Astrocyte (in vitro differentiated cells and primary cell): ENCODE results near the gene ANO4. TPM values are rescaled to one million over a fixed set of nuclear protein-coding genes. Genes with fewer than 3 reads are reported as not detected.

Experiments used
- DNase-seq: peaks from one replicate; pipeline ENCODE4 v3.0.0-alpha.2; 2010; ENCODE audit warnings: low read depth
- FAIRE-seq: peaks from 2 replicates; lab custom pipeline; 2011; peaks lifted over from hg19 to GRCh38; lab: Jason Lieb, UNC
- H2AFZ ChIP-seq: 2 replicates; pipeline ENCODE4 v1.6.0; 2012; ENCODE audit warnings: low read depth, low read length, inconsistent platforms
- H3K27ac ChIP-seq: 2 replicates; pipeline ENCODE4 v1.5.1; 2011; ENCODE audit warnings: low read depth, low read length, inconsistent platforms
- H3K27me3 ChIP-seq: 2 replicates; pipeline ENCODE4 v1.6.0; 2011; ENCODE audit warnings: low read length, inconsistent platforms; ENCODE audit not compliant: insufficient read depth
- H3K36me3 ChIP-seq: 2 replicates; pipeline ENCODE4 v1.5.1; 2011; ENCODE audit warnings: low read length, inconsistent platforms; ENCODE audit not compliant: insufficient read depth
- H3K4me1 ChIP-seq: 2 replicates; pipeline ENCODE4 v1.5.1; 2011; ENCODE audit warnings: low read length, inconsistent platforms; ENCODE audit not compliant: insufficient read depth
- H3K4me2 ChIP-seq: 2 replicates; pipeline ENCODE4 v1.6.0; 2012; ENCODE audit warnings: low read length, inconsistent platforms
- H3K4me3 ChIP-seq: 2 replicates; pipeline ENCODE4 v1.5.1; 2011; ENCODE audit warnings: low read depth, mild to moderate bottlenecking, low read length, inconsistent platforms; ENCODE audit not compliant: insufficient read depth
- H3K79me2 ChIP-seq: 2 replicates; pipeline ENCODE4 v1.6.0; 2012; ENCODE audit warnings: mild to moderate bottlenecking, low read length, inconsistent platforms; ENCODE audit not compliant: insufficient read depth
- H3K9ac ChIP-seq: 2 replicates; pipeline ENCODE4 v1.6.0; 2012; ENCODE audit warnings: mild to moderate bottlenecking, low read length, inconsistent platforms
- H3K9me3 ChIP-seq: 2 replicates; pipeline ENCODE4 v1.5.1; 2012; ENCODE audit warnings: low read depth, mild to moderate bottlenecking, low read length, inconsistent platforms; ENCODE audit not compliant: insufficient read depth
- H4K20me1 ChIP-seq: 2 replicates; pipeline ENCODE4 v1.6.0; 2012; ENCODE audit warnings: low read length, inconsistent platforms; ENCODE audit not compliant: insufficient read depth
- H3K27ac Mint-ChIP-seq: one replicate; pipeline ENCODE4 v1.8.0; 2021; ENCODE audit warnings: mild to moderate bottlenecking, mixed read lengths; ENCODE audit not compliant: unreplicated experiment
- H3K27me3 Mint-ChIP-seq: one replicate; pipeline ENCODE4 v1.8.0; 2021; ENCODE audit warnings: low read depth, mixed read lengths; ENCODE audit not compliant: unreplicated experiment
- H3K36me3 Mint-ChIP-seq: one replicate; pipeline ENCODE4 v1.8.0; 2021; ENCODE audit warnings: low read depth, mixed read lengths; ENCODE audit not compliant: unreplicated experiment
- H3K4me1 Mint-ChIP-seq: one replicate; pipeline ENCODE4 v1.8.0; 2021; ENCODE audit warnings: low read depth, mixed read lengths; ENCODE audit not compliant: unreplicated experiment
- H3K4me3 Mint-ChIP-seq: one replicate; pipeline ENCODE4 v1.8.0; 2021; ENCODE audit warnings: mild to moderate bottlenecking, moderate library complexity, mixed read lengths; ENCODE audit not compliant: unreplicated experiment
- H3K9me3 Mint-ChIP-seq: one replicate; pipeline ENCODE4 v1.8.0; 2021; ENCODE audit warnings: mild to moderate bottlenecking, mixed read lengths; ENCODE audit not compliant: unreplicated experiment
- EZH2 ChIP-seq: IDR thresholded peaks from 2 replicates; pipeline ENCODE4 v1.6.1; 2012; ENCODE audit warnings: mild to moderate bottlenecking, low read length, inconsistent platforms; ENCODE audit not compliant: insufficient read depth
- total RNA-seq: library from RNA; stranded (reverse); gene quantifications from 2 replicates; pipeline ENCODE4 v1.2.1, GENCODE V29; 2021
- TF ChIP-seq, protein P1 (sequence below): IDR thresholded peaks from 2 replicates; pipeline ENCODE4 v1.5.1; 2011; ENCODE audit warnings: low read depth, mild to moderate bottlenecking, inconsistent platforms, low read length, moderate library complexity; ENCODE audit not compliant: insufficient read depth

Gene ANO4
- total RNA-seq, 1 donor from 2014 or later: 41.3 TPM

DNA sequence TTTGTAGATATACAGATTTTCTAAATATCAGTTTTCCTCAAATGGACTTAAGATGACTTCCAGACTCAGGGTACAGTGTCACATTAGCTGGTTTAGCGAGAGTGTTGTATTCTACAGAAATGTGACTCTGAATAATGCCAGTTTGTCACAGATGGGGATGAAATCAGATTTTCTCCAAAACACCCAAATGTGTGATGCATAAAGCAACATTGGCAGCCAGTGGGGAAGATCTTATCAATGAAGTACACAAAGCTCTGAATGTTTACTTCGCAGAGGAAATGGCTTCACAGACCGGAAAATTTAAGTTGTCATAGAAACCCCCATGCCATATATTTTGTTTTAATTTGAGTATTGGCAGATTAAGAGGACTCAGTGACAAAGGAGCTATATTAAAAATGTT is 29.9 kb downstream of the ANO4 start:
- Histone ChIP-seq H3K4me2 (peak overlapping the region; percentile 28), H3K79me2 (no peaks in the 10 kb centered on the region), H2AFZ (no peak overlapping the region), H3K27ac (no peak overlapping the region), H3K9ac (no peak overlapping the region), H3K4me3 (no peak overlapping the region), H4K20me1 (peaks cover 3% of the 10 kb centered on the region), H3K4me1 (peaks cover 10% of the 10 kb centered on the region), H3K36me3 (no peaks in the 10 kb centered on the region), H3K27me3 (no peaks in the 10 kb centered on the region), H3K9me3 (no peaks in the 10 kb centered on the region)
- peaks cover 44% of the 10 kb centered on the region for H3K4me1 Mint-ChIP-seq
- TF ChIP-seq EZH2: no peak
- TF ChIP-seq, protein P1, sequence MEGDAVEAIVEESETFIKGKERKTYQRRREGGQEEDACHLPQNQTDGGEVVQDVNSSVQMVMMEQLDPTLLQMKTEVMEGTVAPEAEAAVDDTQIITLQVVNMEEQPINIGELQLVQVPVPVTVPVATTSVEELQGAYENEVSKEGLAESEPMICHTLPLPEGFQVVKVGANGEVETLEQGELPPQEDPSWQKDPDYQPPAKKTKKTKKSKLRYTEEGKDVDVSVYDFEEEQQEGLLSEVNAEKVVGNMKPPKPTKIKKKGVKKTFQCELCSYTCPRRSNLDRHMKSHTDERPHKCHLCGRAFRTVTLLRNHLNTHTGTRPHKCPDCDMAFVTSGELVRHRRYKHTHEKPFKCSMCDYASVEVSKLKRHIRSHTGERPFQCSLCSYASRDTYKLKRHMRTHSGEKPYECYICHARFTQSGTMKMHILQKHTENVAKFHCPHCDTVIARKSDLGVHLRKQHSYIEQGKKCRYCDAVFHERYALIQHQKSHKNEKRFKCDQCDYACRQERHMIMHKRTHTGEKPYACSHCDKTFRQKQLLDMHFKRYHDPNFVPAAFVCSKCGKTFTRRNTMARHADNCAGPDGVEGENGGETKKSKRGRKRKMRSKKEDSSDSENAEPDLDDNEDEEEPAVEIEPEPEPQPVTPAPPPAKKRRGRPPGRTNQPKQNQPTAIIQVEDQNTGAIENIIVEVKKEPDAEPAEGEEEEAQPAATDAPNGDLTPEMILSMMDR: no peak
- no peaks in the 10 kb centered on the region for H3K9me3 Mint-ChIP-seq
- no peak overlapping the region for H3K27ac Mint-ChIP-seq
- H3K4me3 Mint-ChIP-seq: no peak overlapping the region
- FAIRE-seq (no peak), DNase-seq (no peak)
- H3K27me3 Mint-ChIP-seq: no peaks in the 10 kb centered on the region
- H3K36me3 Mint-ChIP-seq: no peaks in the 10 kb centered on the region

DNA sequence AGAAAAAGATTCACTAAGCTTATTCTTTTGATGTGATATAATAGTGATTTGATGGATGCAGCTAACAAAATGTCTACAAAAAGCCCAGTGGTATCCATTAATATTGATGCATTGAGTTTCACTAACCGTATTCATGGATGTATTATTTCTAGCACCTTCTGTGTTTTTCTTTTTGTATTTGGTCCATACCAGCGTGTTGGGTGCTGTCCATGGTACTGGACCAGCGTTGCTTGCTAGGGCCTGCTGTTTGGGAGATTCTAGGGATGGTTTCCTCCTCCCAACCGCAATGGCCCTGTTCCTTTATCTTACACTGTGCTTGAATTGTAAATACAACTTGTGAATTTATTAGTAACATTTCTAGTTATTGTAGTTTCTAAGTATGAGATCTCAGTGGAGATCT is 31.7 kb downstream of the ANO4 start:
- Histone ChIP-seq H3K27me3 (no peaks in the 10 kb centered on the region), H3K27ac (no peak overlapping the region), H3K4me3 (no peak overlapping the region), H3K4me1 (peaks cover 10% of the 10 kb centered on the region), H3K4me2 (no peak overlapping the region), H2AFZ (no peak overlapping the region), H4K20me1 (peaks cover 3% of the 10 kb centered on the region), H3K9ac (no peak overlapping the region), H3K36me3 (no peaks in the 10 kb centered on the region), H3K9me3 (no peaks in the 10 kb centered on the region), H3K79me2 (no peaks in the 10 kb centered on the region)
- TF ChIP-seq EZH2: no peak
- TF ChIP-seq, protein P1: no peak
- no peak overlapping the region for H3K27ac Mint-ChIP-seq
- peaks cover 46% of the 10 kb centered on the region for H3K4me1 Mint-ChIP-seq
- H3K36me3 Mint-ChIP-seq: no peaks in the 10 kb centered on the region
- no peak overlapping the region for H3K4me3 Mint-ChIP-seq
- no peaks in the 10 kb centered on the region for H3K9me3 Mint-ChIP-seq
- no peaks in the 10 kb centered on the region for H3K27me3 Mint-ChIP-seq
- DNase-seq (peak; percentile 37), FAIRE-seq (no peak)

DNA sequence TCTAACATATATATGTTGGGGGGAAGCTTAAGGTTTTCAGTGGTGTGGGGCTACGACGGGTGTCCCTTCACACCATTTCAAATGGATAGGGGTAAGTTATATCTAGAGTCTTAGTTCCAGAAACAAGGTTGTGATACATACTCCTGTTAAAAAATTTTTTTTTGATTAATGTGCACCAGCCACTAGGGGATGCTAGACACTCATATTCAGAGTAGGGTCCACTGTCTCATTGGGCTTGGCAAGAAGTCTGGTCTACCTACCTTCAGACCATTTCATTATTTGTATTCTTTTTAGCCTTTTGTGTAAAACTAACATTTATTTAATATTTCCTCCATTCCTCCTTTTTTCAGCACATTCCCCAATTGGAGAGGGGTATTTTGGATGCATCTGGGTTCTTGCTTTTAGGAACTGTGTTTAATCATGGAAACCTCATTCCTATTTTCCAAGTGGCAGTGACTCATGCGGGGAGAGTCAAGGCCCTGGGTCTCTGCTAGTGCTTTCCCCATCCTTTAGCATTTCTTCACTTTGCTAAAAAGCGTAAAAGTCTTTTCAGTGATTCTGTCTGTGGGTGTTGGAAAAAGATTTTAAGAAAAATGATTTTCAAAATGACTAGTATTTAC is 33.4 kb downstream of the ANO4 start:
- FAIRE-seq (peak; percentile 32), DNase-seq (peak; percentile 31)
- no peak overlapping the region for H3K4me3 Mint-ChIP-seq
- Histone ChIP-seq H3K4me2 (no peak overlapping the region), H3K27ac (no peak overlapping the region), H3K36me3 (no peaks in the 10 kb centered on the region), H3K9ac (no peak overlapping the region), H4K20me1 (peaks cover 3% of the 10 kb centered on the region), H3K9me3 (no peaks in the 10 kb centered on the region), H3K27me3 (no peaks in the 10 kb centered on the region), H2AFZ (no peak overlapping the region), H3K4me1 (peaks cover 10% of the 10 kb centered on the region), H3K4me3 (no peak overlapping the region), H3K79me2 (no peaks in the 10 kb centered on the region)
- no peaks in the 10 kb centered on the region for H3K9me3 Mint-ChIP-seq
- TF ChIP-seq, protein P1: peak; percentile 86
- TF ChIP-seq EZH2: no peak
- H3K36me3 Mint-ChIP-seq: no peaks in the 10 kb centered on the region
- H3K27ac Mint-ChIP-seq: peak overlapping the region; percentile 0
- no peaks in the 10 kb centered on the region for H3K27me3 Mint-ChIP-seq
- H3K4me1 Mint-ChIP-seq: peaks cover 33% of the 10 kb centered on the region
